GM18520 (cell line): ENCODE results near the gene WBP2.

ENCODE experiments used
- ATAC-seq: cut with Tn5 transposase; IDR thresholded peaks from one replicate; pipeline ENCODE4 v1.9.1; 2021; ENCODE audit not compliant: unreplicated experiment

WBP2 gene

GRCh38 chr17:75855310-75856061, at the start of gene WBP2:
WBP2 (minus strand) TSS chr17:75855335; CDS start chr17:75855297, 38 bp downstream.
- peak; percentile 92 for ATAC-seq

DNA sequence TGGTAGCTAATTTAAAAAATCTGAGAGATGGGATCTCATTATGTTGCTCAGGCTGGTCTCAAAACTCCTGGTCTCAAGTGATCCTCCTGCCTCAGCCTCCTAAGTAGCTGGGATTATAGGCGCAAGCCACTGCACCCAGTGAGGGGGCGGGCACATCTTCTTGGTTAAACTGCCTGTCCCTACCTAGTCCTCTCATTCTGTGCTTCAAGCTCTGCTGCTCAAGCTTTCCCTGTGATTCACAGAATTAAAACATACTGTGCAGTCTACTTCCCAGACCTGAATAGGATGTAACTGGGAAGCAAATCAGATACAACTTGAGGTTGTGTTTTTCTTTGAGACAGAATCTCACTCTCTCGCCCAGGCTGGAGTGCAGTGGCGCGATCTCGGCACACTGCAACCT, 47.3 kb upstream of the WBP2 start:
- no peak for ATAC-seq

GRCh38 chr17:75901727-75902126, 46.6 kb upstream of the WBP2 start:
- ATAC-seq: no peak

DNA sequence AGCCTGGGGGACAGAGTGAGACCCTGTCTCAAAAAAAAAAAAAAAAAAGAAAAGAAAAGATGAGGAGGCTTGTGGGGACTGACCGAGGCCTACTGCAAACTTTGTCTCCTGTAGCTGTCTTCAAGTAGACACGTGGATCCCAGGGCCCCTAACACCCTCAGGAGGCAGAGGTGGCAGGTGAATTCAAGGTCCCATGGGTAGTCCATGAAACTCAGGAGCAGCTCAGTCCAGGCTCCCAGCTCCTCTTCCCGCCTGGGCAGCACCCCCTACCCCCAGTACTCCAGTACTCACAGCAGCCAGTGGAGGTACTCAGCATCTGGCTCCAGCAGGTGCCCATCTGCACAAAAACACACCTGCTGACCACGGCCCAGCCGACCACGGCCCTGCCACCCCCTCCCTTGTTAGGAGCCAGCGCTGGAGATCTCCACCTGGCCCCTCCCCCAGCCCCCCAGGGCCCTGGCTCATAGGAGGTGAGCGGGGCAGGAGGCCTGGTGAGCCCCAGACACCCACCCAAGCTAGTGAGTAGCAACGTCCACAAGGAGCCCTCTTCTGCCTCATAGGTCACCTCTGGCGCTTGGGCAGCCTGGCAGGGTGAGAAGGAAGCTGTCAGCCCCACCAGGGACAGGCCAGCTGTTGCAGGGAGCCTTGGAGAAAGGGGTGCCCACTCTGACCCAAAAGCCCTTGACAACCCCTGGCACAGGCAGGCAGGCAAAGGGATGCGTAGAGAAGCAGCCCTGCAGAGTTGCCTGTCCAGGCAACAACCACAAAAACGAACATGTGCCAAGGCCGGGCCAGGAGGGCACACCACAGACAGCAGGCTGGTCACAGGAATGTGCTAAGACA, 45.8 kb upstream of the WBP2 start:
- ATAC-seq: no peak

DNA sequence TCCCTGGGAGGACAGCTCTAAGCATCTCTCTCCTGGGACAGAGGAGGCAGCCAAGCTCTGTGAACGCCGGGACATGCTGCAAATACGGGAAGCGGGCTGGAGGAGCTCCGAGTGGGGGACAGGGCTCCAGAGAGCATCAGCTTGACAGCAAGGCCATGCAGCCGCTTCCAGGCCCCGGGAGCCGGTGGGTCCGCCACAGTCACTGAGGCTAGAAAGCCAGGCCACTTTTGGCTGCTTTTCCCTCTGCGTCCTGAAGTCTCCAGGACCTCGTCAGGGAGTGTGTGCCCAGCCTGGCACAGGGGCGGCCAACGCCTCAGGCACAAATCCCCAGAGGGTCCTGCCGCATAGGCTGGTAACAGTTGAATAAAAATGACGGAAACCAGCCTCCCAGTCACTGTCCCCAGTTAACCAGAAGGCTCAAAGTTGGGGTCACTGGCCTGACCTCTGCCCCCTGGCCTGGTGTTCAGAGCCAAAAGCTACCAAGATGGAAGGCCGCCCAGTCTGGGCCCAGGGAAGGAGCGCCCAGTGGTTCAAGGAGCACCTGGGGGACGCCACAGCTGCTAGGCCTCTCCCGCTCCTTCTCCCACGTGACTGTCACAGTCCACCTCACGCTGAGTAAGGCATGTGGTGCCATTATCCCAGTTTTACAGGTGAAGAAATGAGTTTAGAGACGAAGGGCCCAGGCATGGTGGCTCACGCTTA, 44.8 kb upstream of the WBP2 start:
- ATAC-seq: no peak

- no peak for ATAC-seq
These were observed 44.2 kb upstream of the WBP2 start for GRCh38 chr17:75899353-75899752.

DNA sequence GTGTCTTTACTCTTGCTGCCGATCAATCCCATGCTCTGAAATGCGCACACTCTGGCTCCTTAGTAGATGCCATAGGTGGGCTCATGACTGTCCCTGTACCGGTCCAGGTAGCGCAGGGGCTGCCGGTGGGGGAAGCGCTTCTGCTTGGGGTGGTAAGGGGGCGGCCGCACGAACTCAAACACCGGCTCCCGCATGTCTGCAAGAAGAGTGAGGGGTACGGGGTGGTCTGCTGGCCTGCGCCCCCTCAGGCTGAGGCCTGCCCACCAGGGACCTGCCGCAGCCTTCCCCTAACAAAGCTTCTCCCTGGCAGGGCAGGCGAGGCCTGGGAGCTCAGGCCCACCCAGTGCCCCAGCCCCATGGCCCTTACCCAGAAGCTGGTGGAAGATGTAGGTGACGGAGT, 43.7 kb upstream of the WBP2 start:
- no peak for ATAC-seq

DNA sequence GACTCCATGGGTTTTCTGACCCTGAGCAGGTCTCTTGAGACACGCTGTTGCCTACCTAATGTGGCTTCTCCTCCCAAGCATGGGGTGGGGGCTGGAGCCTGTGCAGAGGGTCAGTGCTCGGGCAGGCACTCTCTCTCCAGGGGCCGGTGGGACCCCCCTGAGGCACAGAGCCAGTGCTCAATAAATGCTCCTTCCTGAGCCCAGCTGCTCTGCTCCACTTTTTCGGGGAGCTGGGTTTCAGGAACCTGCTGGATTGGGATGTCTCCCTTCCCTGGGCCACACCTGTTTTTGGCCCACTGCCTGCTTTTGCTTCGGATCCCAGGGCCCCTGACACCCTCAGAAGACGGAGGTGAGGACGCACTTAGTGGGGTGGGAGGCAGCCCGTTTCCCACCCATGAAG, 42.9 kb upstream of the WBP2 start:
- ATAC-seq: no peak

- ATAC-seq: no peak
These were observed 42.3 kb upstream of the WBP2 start for GRCh38 chr17:75897160-75898019.

- ATAC-seq: peak; percentile 48
These were observed 41.5 kb upstream of the WBP2 start, which contains the start of gene TRIM65 for GRCh38 chr17:75896415-75897159. TRIM65 (minus strand) TSS chr17:75896951; CDS start chr17:75896937, 14 bp downstream.

- no peak for ATAC-seq
These were observed 40.4 kb upstream of the WBP2 start for GRCh38 chr17:75895370-75896155.

DNA sequence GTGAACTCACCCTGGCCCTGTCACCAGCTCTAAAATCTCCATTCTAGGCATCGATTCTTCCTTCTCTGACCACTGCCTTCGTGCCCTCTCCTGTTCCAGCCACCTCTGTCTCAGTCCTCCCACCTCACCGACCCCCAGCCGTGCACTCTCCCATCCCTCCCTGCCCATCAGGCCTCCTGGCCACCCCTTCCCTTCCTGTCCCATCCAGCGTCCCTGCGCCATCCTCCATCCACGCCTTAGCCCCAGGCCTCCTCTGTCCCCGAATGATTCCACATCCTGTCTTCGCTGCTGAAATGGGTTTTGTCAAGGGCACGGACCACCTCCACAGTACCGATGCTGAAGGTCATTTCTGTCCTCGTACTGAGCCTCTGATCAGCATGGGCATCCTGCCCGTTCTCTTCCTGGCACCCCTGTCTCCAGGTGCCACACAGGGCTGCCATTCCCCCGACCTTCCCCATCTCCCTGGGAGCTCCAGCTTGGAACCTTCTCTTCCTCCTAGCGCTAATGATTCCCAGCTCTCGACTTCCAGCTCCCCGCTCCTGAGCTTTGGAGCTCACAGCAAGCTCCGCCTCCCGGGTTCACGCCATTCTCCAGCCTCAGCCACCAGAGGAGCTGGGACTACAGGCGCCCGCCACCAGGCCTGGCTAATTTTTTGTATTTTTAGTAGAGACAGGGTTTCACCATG, 39.1 kb upstream of the WBP2 start:
- no peak for ATAC-seq

GRCh38 chr17:75893305-75894048, 38.3 kb upstream of the WBP2 start:
- ATAC-seq: no peak

- ATAC-seq: no peak
These were observed 37.6 kb upstream of the WBP2 start for GRCh38 chr17:75892556-75893224.

GRCh38 chr17:75891605-75892555, 36.7 kb upstream of the WBP2 start:
- ATAC-seq: no peak

DNA sequence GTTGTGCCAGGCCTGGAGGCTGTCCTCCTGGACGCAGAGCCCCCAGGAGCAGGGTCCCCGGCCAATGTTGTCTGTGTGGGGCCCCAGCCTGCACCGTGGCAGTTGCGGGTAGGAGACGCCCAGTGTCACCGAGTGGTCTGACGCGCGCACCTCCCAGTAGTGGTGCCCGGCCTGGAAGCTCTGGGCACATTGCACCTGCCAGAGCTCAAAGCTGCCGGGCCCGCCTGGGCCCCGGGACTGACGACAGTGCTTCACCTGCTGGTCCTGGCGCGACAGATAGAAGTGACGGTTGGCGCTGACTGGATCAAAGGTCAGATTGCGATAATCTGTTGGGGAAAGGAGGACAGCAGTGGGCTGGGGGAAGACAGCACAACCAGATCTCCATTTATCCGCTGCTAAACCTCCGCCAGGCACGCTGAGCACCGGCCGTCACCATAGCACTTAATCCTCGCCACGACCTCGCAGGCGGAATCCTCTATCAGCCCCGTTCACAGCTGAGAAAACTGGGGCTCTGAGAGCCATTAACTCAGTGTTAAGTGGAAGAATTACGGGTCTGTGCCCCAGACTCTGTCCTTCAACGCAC, 36.0 kb upstream of the WBP2 start:
- ATAC-seq: no peak
